Measurements from ENCODE around the gene GALNT16.

- TF ChIP-seq POLR2A (IDR thresholded peaks at IDR 0.05) (no peak), CTCF (IDR thresholded peaks at IDR 0.05) (no peak)
Measured at GRCh38 chr14:69366069-69366468, 106.1 kb downstream of the GALNT16 start.
